GM12801 (cell line): ENCODE measurements around the gene DSG1.

Experiments
- CTCF ChIP-seq: IDR thresholded peaks from one replicate; pipeline ENCODE4 v1.5.1; 2011; ENCODE audit warnings: control low read depth; ENCODE audit not compliant: insufficient read length; ENCODE audit errors: extremely low read depth

Gene DSG1

GRCh38 chr18:31303771-31304170 is 14.2 kb upstream of the DSG1 start:
- TF ChIP-seq CTCF: no peak

GRCh38 chr18:31309115-31309514 is 8.8 kb upstream of the DSG1 start:
- TF ChIP-seq CTCF: no peak

GRCh38 chr18:31316974-31317373 is 986 bp upstream of the DSG1 start:
- no peak for TF ChIP-seq CTCF

- TF ChIP-seq CTCF: no peak
These were observed 3.8 kb downstream of the DSG1 start for GRCh38 chr18:31321719-31322118.

- no peak for TF ChIP-seq CTCF
These were observed 7.1 kb downstream of the DSG1 start for GRCh38 chr18:31325051-31325450.

- no peak for TF ChIP-seq CTCF
These were observed 12.0 kb downstream of the DSG1 start for GRCh38 chr18:31329787-31330438.

GRCh38 chr18:31343454-31343853 is 25.5 kb downstream of the DSG1 start:
- TF ChIP-seq CTCF: no peak
